CD4-positive, alpha-beta T cell treated with Interleukin-6 at 100 ng/mL for 8 hours (primary cell): Measurements from ENCODE around the gene RYR2.
"Not testable (repeated sequence)": the region's sequence is repeated elsewhere in the genome, so short reads cannot be mapped to it uniquely, and the experiment has no call there.

ENCODE experiments used
- DNase-seq: peaks from one replicate; pipeline ENCODE4 v3.0.0-alpha.2; 2020; ENCODE audit warnings: mixed read lengths, low spot score

Gene RYR2

DNA sequence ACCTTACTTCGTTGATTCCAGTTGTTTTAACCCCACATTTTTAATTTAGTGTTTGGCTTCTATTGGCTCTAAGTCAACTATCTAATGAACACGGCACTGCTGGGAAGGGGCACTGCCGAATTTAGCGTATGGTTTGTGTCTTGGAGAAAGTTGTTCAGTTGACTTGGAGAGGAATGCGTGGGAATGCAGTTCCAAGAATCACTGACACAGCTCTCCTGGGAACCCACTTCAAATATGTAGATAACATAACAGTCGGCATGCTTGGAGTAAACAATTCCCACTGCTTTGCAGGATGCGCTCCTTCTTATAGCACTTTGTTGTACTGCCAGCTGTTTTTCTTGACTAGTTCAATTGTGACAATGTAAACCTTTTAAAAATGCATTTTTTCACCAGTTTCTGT lies 104.3 kb downstream of the RYR2 start:
- DNase-seq: no peak

DNA sequence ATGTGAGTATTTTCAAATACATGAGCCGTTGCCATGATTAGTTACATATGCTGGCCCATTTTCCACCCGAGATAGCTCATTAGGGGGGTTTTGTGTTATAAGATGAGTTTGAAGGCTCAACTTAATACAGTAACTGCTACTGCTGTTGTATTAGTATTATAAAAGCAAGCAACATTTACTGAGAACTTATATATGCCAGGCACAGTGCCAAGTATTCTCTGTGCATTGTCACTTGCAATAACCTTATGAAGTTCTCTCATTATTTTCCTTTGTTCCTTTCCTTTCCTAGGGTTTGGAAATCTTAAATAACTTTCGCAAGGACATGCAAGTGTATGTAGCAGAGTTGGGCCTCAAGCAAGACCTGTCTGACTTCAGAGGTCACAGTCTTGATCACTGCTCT lies 107.9 kb downstream of the RYR2 start:
- no peak for DNase-seq

DNA sequence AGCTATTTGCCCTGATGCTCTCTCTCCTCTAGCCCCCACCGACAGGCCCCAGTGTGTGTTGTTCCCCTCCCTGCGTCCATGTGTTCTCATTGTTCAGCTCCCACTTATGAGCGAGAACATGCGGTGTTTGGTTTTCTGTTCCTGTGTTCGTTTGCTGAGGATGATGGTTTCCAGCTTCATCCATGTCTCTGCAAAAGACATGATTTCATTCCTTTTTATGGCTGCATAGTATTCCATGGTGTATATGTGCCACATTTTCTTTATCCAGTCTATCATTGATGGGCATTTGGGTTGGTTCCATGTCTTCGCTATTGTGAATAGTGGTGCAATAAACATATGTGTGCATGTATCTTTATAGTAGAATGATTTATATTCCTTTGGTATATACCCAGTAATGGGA lies 110.0 kb downstream of the RYR2 start:
- DNase-seq: not testable (repeated sequence)

DNA sequence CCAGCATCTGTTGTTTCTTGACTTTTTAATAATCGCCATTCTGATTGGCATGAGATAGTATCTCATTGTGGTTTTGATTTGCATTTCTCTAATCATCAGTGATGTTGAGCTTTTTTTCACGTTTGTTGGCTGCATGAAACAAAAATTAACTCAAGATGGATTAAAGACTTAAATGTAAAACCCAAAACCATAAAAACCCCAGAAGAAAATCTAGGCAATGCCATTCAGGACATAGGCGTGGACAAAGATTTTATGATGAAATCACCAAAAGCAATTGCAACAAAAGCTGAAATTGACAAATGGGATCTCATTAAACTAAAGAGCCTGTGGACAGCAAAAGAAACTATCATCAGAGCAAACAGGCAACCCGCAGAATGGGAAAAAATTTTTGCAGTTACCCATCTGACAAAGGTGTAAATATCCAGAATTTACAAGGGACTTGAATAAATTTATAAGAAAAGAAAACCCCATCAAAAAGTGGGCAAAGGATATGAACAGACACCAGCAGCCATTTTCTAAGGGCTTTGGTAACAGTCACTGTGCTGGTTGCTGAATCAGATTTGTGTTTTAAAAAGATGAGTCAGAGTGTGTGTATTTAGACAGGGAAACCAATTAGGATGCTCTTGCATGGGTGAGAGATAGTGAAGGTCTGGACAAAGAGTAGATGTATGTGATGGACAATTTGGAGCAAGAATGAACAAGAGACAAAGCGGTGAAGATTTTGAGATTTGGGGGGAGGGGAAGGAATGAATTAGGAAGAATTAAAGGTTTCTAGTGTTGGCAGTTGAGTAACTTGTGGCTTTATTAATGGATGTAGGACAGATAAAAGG lies 110.7 kb downstream of the RYR2 start:
- DNase-seq: no peak

DNA sequence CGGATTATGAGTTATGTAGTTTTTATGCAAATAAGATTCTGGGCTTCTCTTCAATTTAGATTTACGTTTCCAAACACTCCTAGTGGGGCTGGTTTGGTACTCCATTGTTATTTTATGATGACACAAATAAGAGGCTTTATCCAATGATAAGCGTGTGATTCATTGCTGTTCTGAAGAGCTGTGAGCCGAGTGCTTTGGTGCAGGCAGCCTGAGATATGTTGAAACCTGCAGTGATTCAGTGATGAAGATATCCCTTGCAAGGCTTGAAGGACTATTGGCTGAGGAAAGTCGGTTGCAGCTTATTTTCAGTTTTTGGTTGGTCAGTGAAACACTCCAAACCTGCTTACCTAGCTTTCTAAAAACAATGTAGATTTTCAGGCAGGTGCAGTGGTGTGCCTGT lies 112.2 kb downstream of the RYR2 start:
- DNase-seq: no peak

DNA sequence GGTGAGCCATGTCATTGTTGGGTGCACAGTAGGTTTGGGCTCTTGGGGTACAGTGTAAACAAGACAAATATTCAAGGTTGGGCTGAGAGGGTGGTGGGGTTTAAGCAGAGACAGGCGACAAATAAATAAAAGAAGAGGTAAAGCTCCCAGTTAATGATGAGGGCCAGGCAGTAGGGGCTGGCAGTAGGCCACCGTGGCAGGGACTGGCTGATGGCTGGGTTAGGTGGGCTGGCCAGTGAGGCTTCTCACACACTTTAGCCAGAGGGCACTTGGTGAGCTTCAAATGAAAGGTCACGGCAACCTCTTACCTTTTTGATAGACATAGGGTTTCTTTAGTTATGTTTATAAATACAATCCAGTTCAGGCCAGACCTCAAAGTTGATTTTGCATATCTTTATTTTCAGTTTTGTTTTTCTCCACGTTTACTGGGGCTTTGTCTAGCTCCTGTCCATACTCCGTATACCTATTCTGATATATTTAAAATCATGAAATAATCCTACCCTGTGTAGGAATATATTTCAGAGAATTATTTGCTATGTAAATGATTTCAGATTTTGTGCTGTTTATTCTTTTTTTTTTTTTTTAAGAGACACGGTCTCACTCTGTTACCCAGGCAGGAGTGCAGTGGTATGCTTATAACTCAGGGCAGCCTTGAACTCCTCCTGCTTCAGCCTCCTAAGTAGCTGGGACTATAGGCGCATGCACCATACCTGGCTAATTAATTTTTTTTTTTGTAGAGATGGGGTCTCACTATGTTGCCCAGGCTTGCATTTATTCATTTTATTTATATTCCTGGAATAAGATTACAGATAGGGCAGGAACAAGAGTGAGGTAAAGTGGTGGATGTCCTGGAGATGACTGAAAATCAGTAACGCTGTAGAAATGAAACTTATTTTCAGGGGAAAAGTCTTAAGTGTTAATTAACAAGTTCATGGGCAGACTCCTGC lies 122.7 kb downstream of the RYR2 start:
- DNase-seq: no peak

DNA sequence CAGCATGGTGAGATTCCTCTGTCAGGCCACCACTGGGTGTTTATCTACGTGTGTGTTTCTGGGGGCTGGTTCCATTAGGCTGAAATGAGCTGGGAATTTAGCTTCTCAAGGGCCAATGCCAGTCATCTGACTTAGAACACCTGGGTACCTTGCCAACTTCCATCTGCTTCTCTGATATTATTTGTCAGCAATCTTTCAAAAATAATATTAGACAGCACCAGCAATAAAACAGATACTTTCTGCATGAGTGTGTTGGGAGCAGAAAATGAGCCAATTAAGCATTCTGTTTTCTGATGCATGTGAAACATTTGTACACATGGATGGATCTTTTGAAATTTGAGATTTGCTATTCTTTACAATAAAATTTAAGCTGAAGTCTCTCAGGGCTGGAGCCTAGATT lies 124.1 kb downstream of the RYR2 start:
- no peak for DNase-seq

DNA sequence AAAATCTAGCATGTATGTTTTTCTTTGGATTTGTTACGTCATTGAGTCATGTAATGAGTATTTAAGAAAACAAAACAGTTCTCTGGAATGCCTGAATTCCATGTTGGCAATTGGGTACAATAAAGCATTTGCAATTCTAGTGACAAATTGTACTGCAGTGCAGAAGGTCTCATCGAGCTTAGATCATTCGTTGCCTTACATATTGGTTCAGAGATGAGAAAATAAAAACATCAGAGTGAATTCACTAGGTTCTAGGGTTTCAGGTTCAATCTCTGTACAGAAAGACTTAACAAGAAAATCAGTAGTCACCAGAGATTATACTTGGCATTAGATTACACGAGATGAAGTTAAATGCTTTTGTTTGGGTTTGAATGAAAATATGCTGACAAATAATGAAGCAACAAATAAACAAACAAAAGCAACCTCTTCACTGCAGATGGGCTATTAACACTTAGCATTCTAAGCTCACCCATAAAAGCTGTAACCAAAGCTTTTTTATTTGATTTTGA lies 124.7 kb downstream of the RYR2 start:
- DNase-seq: no peak

DNA sequence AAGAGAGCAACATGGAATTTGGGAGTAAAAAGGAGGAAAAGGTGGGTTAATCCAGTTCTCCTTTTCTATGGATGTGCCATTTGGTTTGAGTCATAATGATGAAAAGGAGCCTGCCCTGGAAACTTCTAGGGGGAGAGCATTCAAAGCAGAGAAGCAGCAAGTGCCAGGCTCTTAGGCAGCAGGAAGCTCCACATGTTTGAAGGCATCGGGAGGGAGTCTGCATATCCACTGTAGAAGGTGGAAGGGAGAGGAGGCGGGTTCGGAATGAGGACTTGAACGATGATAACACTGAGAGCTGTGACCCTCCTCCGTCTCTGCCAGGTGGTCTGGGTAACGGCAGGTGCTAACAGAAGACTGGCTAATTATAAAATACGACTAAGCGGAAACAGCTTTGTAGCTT lies 128.2 kb downstream of the RYR2 start:
- no peak for DNase-seq

DNA sequence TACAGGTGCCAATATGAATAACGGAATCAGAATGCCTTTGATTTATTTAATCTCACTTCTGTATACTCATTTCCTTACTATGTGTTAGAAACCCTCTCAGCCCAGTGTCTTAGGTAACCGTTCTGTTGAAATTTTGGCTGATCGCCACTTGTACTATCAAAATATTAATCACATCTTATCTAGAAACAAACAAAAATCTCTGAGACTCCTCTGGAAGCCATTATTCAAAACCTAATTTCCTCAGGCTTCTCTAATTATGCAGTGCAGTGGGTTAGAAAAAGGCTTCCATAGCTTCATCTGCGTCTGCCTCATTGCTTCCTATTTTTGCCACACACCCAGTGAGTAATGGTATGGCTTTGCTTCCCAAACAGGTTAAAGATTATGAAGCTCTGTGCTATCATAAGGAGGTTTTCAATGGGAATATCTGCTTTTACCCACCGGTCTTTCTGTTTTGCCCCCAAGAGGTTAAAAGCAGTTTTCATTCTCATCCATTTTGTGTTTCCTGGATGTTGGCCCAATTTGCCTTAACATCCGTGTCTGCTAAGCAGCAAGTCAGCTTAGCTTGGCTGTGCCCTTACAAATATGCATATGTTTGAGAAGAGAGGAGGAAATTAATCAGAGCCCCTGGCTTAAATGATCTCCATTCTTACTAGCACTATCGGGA lies 129.6 kb downstream of the RYR2 start:
- no peak for DNase-seq

DNA sequence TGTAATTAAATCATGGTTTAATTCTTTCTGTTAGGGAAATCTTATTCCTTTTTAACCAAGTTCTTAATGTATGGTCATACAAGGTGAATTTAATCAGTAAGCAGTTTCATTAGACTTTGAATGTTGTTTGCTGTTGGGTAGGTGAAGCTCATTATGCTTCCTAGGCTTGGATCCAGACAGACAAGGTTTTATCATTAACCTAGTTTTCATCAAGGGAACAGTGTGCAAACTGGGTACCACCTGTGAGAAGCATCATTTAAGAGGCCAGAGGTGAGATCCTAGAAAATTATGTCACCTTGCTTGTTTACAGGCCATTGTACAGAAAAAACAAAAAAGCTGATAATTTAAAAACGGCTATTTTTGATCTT lies 130.1 kb downstream of the RYR2 start:
- no peak for DNase-seq

DNA sequence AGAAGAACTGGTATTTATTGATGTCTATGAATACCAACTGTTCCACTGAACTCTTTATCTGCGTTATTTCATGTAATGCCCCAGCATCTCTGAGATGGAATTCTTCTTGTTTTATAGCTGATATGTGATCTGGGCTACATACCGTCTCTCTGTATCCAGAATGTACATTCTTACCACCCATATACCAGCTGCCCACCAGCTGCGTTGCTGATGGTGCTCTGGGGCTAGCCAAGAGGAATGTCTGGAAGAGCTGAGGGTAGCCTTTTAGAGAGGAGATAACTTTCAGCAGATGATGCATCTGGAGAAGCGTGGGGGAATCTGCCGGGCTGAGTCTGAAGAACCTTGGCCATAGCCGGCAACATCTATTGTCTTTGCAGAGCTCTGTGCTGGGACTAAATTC lies 137.5 kb downstream of the RYR2 start:
- no peak for DNase-seq

DNA sequence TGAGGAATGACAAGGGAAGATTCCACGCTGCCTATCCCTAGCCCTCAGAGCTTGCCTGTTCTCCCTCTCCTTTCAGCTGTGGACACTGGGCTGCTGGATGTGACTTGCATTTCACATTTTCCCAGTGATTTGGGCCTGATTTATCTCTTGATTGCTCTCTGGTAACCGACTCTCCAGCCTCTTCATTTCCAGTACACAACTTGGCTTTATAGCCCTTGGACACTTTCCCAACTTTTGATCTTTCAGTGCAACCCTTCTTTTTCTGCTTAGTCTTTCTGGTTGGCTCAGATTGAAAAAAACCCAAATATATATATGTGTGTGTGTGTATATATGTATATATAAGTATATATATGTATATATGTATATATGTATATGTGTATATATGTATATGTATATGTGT lies 138.3 kb downstream of the RYR2 start:
- no peak for DNase-seq

DNA sequence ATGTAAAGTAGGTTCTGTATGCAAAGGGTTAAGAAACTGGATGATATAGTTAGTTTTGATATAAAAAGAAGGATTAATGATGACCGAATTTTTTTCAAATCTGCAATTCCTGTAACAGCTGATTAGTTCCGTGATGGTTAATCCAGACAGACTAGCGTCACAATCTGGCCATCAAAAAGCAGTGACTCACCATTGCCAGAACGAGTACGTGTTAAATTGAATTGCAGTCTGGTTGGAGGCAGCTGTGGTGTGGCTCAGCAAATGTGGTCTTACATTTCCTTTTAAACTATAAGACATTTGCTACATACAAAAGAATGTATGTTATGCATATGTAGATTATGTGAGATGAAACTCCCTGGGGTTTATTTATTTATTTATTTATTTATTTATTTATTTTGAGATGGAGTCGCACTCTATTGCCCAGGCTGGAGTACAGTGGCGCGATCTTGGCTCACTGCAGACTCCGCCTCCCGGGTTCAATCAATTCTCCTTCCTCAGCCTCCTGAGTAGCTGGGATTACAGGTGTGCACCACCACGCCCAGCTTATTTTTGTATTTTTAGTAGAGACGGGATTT lies 139.8 kb downstream of the RYR2 start:
- no peak for DNase-seq

DNA sequence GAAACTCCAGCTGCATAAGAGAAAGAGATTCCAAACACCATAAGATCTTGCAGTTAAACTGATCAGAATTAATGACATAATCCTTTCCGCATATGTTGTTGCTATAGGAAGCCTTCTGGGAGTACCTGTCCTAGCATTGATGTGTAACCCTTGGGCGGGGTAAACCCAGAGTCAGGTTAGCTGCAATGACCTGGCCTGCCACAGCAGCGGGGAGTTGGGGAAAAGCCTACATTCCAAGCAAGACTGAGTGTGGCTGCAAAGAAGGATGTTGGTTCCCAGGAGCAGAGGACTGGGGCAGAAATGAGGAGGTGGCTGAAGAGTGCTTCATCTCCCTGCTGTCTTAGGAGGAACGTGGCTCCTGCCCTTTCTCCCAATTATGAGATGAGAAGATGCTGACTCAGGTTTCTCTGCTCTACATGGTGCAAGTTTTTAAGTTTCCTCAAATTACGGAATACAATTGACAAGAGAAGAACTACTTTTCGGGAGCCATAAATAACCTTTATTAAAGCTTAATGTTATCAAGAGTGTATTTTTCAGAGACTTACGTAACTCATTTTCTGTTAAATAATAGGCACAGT lies 142.1 kb downstream of the RYR2 start:
- no peak for DNase-seq

DNA sequence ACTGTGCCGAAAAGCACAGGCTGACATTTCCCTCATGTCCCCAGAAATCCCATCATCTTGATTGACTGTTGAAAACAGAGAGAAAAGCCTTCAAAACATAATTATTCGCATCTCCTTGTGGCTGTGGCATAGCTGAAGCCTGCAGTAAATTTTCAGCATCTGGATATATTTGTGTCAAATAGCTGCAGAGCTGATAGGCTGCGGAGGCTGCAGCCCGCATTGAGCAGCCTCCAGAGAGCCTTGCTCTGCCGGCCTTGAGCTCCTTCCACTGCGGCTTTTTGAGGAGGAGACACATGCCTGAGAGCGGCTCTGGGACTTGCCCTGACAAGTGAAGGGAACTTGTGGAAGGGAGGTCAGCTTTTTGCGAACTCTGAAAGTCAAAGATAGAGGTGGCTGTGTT lies 144.7 kb downstream of the RYR2 start:
- DNase-seq: no peak

DNA sequence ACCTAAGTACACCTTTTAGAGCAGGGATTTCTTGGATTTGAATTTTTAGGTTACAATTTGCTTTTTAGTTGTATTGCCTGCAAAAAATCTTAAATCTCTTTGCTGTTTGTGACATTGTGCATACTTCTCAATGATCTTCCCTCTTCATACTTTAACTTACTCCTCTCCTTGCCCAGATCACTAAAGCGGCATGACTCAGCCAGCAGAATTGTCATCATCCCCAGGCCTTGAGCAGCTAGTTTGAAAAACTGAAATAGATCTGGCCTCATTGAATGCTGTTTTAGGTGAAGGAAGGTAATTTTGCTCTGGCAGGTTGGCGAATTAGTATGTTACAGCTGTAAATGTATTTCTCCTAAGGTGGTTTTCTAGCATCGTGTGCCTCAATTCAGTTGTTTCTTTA lies 145.9 kb downstream of the RYR2 start:
- no peak for DNase-seq

DNA sequence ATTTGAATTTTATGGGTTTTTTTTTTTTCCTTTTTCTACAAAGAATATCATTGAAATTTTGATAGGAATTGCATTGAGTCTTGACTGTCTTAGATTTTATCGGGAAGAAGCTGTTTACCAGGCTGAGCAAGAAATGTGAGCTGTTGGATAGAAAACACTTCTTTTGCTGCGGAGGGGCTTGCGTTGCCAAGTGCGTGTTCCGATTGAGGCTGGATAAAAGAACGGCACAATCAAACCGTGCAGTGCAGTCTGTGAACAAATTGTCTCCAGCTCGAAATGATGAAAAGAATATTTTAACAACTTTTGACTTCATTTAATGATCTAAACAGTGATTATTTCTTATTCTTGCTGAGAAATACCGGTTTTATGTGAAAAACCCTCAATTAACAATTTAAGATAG lies 149.4 kb downstream of the RYR2 start:
- DNase-seq: no peak

DNA sequence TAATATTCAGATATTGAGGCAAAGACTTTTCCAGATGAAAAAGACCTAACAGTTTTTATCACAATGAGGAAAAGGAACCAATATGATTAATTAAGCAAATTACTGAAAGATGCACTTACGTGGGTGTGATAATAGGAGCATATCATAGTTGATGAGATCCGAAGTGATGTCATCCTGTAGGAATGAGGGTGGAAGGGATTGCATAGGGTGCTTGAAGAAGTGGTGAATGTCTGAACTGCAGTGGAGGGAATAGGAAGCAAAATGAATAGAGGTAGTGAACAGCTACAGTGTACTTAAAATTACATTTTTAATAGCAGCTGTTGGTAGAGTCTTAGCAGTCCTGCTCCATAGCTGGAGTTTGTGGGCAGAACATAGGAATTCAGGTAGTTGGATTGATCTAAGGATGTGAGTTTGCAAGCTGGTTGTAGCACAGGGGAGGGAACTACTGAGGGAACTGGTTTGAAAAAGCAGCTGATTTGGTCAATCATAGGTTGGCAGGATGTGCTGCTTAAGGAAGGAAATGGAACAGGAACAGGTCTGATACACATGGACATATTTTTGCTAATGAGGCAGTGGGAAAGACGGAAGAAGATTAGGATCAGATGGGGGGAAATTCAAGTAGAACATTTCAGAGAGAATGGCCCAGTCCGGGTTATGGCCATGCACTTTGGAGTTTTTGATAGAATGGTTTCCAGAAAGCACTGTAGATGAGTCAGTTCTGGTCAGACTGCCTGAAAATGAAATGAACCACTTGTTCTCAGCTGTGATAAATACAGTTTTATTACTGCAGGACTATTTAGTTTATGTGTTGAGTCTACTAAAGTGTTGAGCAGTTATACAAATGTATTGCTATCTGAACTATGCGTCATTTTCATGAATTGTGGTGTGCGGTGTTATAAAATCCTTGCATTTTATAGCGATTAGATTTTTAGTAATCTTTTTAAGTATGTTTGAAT lies 155.8 kb downstream of the RYR2 start:
- no peak for DNase-seq

DNA sequence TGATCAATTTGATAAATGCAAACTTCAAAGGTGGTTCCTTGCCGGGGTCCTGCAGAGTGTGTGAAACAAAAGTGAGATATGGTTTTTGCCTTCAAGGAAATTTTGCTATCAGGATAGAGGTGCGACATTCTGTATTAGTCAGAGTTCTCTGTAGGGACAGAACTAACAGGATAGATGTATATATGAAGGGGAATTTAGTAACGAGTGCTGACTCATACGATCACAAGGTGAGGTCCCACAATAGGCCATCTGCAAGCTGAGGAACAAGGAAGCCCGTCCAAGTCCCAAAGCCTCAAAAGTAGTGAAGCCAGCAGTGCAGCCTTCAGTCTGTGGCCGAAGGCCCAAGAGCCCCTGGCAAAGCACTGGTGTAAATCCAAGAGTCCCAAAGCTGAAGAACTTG lies 157.0 kb downstream of the RYR2 start:
- no peak for DNase-seq

DNA sequence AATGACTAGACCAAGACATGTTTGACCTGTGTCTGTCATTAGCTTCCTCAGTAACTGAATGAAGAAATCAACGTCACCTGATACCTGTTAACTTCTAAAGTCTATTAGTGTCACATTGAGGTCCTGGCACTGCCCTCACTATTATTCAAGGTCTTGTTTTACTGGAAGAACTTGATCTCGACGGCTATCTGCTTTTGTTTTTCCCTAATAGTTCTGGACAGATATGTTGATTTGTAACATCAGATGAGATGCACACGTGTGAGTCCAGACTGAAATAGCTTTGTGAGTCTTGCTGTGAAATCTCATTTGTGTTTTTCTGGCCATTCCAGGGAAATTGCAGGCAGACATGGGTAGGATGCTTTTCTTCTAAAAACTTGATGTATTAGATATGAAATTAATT lies 159.2 kb downstream of the RYR2 start:
- DNase-seq: no peak
